Pericardium fibroblast (primary cell): ENCODE measurements around the gene DPM1. TPM values are rescaled to one million over a fixed set of nuclear protein-coding genes. Genes with fewer than 3 reads are reported as not detected.

ENCODE experiments used
- total RNA-seq: library from RNA; depleted of rRNA; stranded (reverse); fragments of >200 nt; gene quantifications from 2 replicates; pipeline ENCODE4 v1.2.3, GENCODE V29; 2015

The DPM1 gene
- 46.0 and 62.8 TPM in 2 replicates for total RNA-seq

DNA sequence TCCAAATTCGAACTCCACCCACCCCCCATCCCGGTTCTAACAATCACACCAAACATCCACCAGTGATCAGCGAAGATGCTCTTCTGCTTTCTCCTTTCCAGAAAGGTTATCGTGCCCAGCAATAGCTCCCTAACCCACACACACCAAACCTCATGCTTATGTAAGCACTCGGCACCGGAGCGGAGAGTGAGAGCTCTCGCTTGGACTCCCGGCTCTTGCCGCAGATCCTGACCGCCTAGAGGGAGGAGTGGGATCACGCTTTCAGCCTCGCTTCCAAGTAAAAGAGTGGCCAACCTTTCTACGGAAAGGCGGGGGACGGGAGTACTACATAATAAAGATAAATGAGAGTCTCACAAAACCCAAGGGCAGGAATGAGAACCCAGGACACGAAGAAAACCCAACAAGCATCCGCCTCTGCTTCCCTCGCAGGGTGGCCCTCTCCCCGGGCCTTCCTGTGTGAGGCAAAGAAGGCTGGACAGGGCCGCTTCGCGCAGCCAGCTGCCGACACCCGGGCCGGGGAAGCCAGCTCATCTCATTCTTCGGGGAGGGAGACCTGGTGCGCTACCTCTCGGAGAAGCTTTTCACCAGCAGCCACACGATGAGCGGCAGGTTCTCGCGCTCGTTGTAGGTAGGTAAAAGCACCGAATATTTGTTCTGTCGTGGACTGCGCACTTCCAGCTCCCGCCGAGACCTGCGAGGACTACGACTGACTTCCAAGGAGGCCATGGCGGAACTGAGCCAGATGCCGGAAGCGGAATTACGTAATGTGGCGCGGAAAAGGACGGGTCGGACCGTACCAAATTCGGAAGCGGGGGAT, at the start of gene DPM1:
Gene DPM1 (minus strand): TSS at position 735 of the 817 bp plus-strand sequence. CDS start 9 bp downstream, at position 726.

GRCh38 chr20:50958615-50959542, 547 bp upstream of the DPM1 start, which contains the start of gene MOCS3:
Gene MOCS3 (plus strand): TSS chr20:50958818. CDS start chr20:50958843, 25 bp downstream.

GRCh38 chr20:50931306-50932015, 26.9 kb downstream of the DPM1 start, which contains the start of gene ADNP:
Gene ADNP (minus strand): TSS chr20:50931437. CDS start chr20:50903996, 27,441 bp downstream.

Other genes starting within 250 kb of the DPM1 start
- gene PARD6B, start 227.0 kb downstream of the DPM1 start, total RNA-seq: 0.43 and 0.82 TPM in 2 replicates
- 5.6 and 8.2 TPM in 2 replicates for gene BCAS4, start 163.5 kb downstream of the DPM1 start, total RNA-seq
- 12.3 and 16.3 TPM in 2 replicates for gene ADNP, start 27.1 kb downstream of the DPM1 start, total RNA-seq
- gene MOCS3, start 286 bp upstream of the DPM1 start, total RNA-seq: 6.7 and 7.9 TPM in 2 replicates
- 18.7 and 28.1 TPM in 2 replicates for gene KCNG1, start 64.6 kb upstream of the DPM1 start, total RNA-seq